OCI-LY1 (cell line): ENCODE measurements around the gene TMEFF2.

Experiments
- H2AFZ ChIP-seq: fragments of 200-600 bp; sonication (generic), shearing (Covaris generic); 2 replicates; pipeline ENCODE4 v1.6.0; 2014; ENCODE audit warnings: antibody characterized with exemption, mild to moderate bottlenecking, low read length
- H3F3A ChIP-seq: fragments of 200-600 bp; sonication (generic), shearing (Covaris generic); 2 replicates; pipeline ENCODE4 v1.6.0; 2014; ENCODE audit warnings: mild to moderate bottlenecking, antibody characterized with exemption, low read length, moderate library complexity; ENCODE audit not compliant: insufficient read depth
- H3K27ac ChIP-seq: fragments of 200-600 bp; sonication (generic); 2 replicates; pipeline ENCODE4 v1.5.1; 2014; ENCODE audit warnings: low read length, mixed run types, mild to moderate bottlenecking, low read depth; ENCODE audit not compliant: poor library complexity, severe bottlenecking
- H3K27me3 ChIP-seq: fragments of 200-600 bp; sonication (generic); 2 replicates; pipeline ENCODE4 v1.6.0; 2014; ENCODE audit warnings: antibody characterized with exemption, mild to moderate bottlenecking, low read length, moderate library complexity; ENCODE audit not compliant: insufficient read depth
- H3K36me3 ChIP-seq: fragments of 200-600 bp; sonication (generic); 2 replicates; pipeline ENCODE4 v1.6.1; 2014; ENCODE audit warnings: mild to moderate bottlenecking, antibody characterized with exemption, low read length, moderate library complexity, mixed read lengths; ENCODE audit not compliant: insufficient read depth
- H3K4me1 ChIP-seq: fragments of 200-600 bp; sonication (generic); 2 replicates; pipeline ENCODE4 v1.5.1; 2014; ENCODE audit warnings: mild to moderate bottlenecking, low read length, moderate library complexity; ENCODE audit not compliant: insufficient read depth, severe bottlenecking
- H3K4me2 ChIP-seq: fragments of 200-600 bp; sonication (generic), shearing (Covaris generic); 2 replicates; pipeline ENCODE4 v1.6.1; 2014; ENCODE audit warnings: low read length
- H3K4me3 ChIP-seq: fragments of 200-600 bp; sonication (generic); 2 replicates; pipeline ENCODE4 v1.5.1; 2014; ENCODE audit warnings: low read length, low read depth, mild to moderate bottlenecking, mixed read lengths; ENCODE audit not compliant: poor library complexity, severe bottlenecking
- H3K79me2 ChIP-seq: fragments of 200-600 bp; shearing (Covaris generic); 2 replicates; pipeline ENCODE4 v1.6.1; 2016; ENCODE audit warnings: mixed run types, low read length, mixed read lengths; ENCODE audit not compliant: insufficient read depth
- H3K9ac ChIP-seq: fragments of 200-600 bp; sonication (generic), shearing (Covaris generic); 2 replicates; pipeline ENCODE4 v1.6.1; 2014; ENCODE audit warnings: mild to moderate bottlenecking, low read length, mixed read lengths
- H3K9me2 ChIP-seq: fragments of 200-600 bp; sonication (generic), shearing (Covaris generic); 2 replicates; pipeline ENCODE4 v1.6.1; 2014; ENCODE audit warnings: low read depth, mild to moderate bottlenecking, low read length, mixed read lengths
- H3K9me3 ChIP-seq: fragments of 200-600 bp; shearing (Covaris generic); 2 replicates; pipeline ENCODE4 v1.6.1; 2014; ENCODE audit warnings: low read length, mixed read lengths
- H4K20me1 ChIP-seq: fragments of 200-600 bp; sonication (generic), shearing (Covaris generic); 2 replicates; pipeline ENCODE4 v1.6.0; 2016; ENCODE audit warnings: mild to moderate bottlenecking, low read length; ENCODE audit not compliant: insufficient read depth
- EZH2 ChIP-seq: fragments of 200-600 bp; sonication (generic), shearing (Covaris generic); IDR thresholded peaks from 2 replicates; pipeline ENCODE4 v1.8.0; 2017; ENCODE audit warnings: borderline replicate concordance, mixed run types, mild to moderate bottlenecking, antibody characterized with exemption, low read length, moderate library complexity, mixed read lengths
- TF ChIP-seq, protein P1 (sequence below): fragments of 200-600 bp; sonication (generic), shearing (Covaris generic); IDR thresholded peaks from 2 replicates; pipeline ENCODE4 v1.5.1; 2017; ENCODE audit warnings: mild to moderate bottlenecking, antibody characterized with exemption, low read length, moderate library complexity, mixed read lengths

TMEFF2 gene

DNA sequence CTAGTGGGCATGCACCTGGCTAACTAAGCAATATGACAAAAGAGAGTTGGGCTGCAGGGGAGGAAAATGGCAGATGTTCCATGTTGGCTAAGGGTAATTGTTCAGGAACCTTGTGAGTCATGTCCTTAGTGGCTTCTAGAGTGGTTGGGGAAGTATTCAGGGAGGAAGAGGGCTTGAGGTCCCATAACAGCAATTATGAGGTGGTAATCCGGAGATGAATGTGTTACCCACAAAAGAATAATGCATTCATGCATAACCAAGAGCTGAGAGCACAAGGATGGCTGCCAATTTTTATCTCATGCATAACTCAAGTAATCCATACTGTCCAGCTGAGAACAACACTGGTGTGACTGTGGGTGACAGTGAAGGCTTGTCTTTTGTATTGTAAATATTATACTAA is 42.9 kb downstream of the TMEFF2 start:
- H4K20me1 ChIP-seq, result no peaks in the 10 kb centered on the region
- H3K4me1 ChIP-seq, result no peaks in the 10 kb centered on the region
- no peak overlapping the region for H3K4me2 ChIP-seq
- no peaks in the 10 kb centered on the region for H3K9me3 ChIP-seq
- H3K27ac ChIP-seq, result no peak overlapping the region
- H3K9me2 ChIP-seq, result no peaks in the 10 kb centered on the region
- TF ChIP-seq, protein P1, sequence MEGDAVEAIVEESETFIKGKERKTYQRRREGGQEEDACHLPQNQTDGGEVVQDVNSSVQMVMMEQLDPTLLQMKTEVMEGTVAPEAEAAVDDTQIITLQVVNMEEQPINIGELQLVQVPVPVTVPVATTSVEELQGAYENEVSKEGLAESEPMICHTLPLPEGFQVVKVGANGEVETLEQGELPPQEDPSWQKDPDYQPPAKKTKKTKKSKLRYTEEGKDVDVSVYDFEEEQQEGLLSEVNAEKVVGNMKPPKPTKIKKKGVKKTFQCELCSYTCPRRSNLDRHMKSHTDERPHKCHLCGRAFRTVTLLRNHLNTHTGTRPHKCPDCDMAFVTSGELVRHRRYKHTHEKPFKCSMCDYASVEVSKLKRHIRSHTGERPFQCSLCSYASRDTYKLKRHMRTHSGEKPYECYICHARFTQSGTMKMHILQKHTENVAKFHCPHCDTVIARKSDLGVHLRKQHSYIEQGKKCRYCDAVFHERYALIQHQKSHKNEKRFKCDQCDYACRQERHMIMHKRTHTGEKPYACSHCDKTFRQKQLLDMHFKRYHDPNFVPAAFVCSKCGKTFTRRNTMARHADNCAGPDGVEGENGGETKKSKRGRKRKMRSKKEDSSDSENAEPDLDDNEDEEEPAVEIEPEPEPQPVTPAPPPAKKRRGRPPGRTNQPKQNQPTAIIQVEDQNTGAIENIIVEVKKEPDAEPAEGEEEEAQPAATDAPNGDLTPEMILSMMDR, result no peak
- TF ChIP-seq EZH2, result no peak
- H3K4me3 ChIP-seq, result no peak overlapping the region
- H3K79me2 ChIP-seq, result no peaks in the 10 kb centered on the region
- no peaks in the 10 kb centered on the region for H3F3A ChIP-seq
- no peak overlapping the region for H2AFZ ChIP-seq
- H3K27me3 ChIP-seq, result no peaks in the 10 kb centered on the region
- H3K9ac ChIP-seq, result no peak overlapping the region
- H3K36me3 ChIP-seq, result no peaks in the 10 kb centered on the region

DNA sequence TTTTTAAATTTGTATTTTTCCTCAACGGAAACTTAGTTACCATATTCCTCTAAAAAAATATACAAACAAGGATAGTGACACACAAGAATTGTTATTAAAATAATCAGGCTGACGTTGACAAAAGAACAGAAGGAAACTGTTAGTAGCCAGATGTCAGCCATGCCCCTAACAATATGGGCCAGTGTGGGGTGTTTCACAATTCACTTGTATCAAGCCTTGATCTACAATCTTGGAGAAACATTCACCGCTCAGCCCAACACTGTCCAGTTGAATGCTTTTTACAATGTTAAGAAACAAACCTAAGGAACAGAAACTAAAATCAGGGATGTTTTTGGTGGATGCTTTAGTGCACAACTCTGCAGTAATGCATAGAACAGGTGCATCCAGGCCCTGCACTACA is 44.6 kb downstream of the TMEFF2 start:
- no peak for TF ChIP-seq EZH2
- TF ChIP-seq, protein P1, result no peak
- no peak overlapping the region for H3K27ac ChIP-seq
- no peak overlapping the region for H3K9ac ChIP-seq
- H3K4me3 ChIP-seq, result no peak overlapping the region
- no peaks in the 10 kb centered on the region for H3K9me2 ChIP-seq
- no peak overlapping the region for H3K4me2 ChIP-seq
- no peaks in the 10 kb centered on the region for H4K20me1 ChIP-seq
- no peaks in the 10 kb centered on the region for H3K27me3 ChIP-seq
- H3K36me3 ChIP-seq, result no peaks in the 10 kb centered on the region
- no peaks in the 10 kb centered on the region for H3K79me2 ChIP-seq
- no peaks in the 10 kb centered on the region for H3F3A ChIP-seq
- H2AFZ ChIP-seq, result no peak overlapping the region
- H3K9me3 ChIP-seq, result no peaks in the 10 kb centered on the region
- no peaks in the 10 kb centered on the region for H3K4me1 ChIP-seq

DNA sequence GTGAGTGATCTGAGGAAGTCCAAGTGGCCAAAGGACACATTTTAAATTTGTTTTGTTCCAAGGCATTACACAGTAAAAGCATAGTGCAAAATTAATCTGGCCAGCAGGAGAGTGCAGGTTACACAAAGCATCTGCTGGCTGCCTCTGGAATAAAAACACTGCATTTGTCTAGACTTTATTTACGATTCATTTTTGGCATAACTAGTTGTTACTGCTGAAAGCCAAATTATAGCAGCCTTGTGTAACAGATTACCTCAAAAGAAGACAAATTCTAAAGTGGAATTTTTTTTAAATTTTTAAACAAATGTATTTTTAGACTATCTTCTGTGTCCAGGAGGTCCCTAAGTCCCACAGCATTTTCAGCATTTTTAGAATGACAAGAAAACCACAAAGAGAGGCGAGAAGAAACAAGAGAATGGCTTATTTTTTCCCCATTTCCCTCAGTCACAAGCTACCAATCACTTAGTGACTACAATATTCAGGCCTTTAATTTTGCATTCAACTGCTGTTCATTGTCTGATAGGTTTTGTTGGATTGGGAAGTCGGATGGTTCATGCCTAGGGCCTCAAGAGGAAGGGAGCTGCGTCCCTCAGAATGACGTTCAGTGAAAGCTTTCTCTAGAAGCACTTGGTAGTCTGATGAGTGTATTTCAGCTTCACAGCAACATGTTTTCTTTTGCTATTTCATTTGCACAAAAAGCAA is 46.0 kb downstream of the TMEFF2 start:
- Histone ChIP-seq H2AFZ (no peak overlapping the region), H3K27ac (no peak overlapping the region)

More for the DNA sequence above, 46.0 kb downstream of the TMEFF2 start:
- TF ChIP-seq, protein P1, result no peak
- no peak for TF ChIP-seq EZH2
- no peaks in the 10 kb centered on the region for H3F3A ChIP-seq
- H3K9ac ChIP-seq, result no peak overlapping the region
- H3K4me1 ChIP-seq, result no peaks in the 10 kb centered on the region
- no peaks in the 10 kb centered on the region for H4K20me1 ChIP-seq
- no peaks in the 10 kb centered on the region for H3K36me3 ChIP-seq
- no peaks in the 10 kb centered on the region for H3K9me2 ChIP-seq
- H3K4me3 ChIP-seq, result no peak overlapping the region
- no peaks in the 10 kb centered on the region for H3K27me3 ChIP-seq
- no peaks in the 10 kb centered on the region for H3K79me2 ChIP-seq
- no peaks in the 10 kb centered on the region for H3K9me3 ChIP-seq
- H3K4me2 ChIP-seq, result no peak overlapping the region
